ENCODE measurements around the gene PIKFYVE.

DNA sequence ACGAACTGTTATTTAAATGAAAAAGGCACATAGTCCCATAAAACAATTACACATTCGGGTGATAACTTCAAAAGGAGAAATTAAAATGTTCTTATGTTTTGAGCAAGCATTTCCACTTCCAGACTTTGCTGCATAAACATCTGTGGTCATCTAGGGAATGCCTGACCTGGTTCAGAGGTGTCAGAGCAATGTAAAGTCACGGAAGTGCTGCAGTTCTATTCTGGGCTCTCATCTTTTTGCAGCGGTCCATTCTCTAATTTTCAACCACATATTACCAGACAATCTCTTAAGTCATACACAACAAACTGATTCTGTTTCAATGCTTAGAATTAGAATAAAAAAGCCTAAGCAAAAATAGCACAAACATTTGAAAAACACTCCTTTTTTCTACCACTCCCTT lies 118.6 kb downstream of the PIKFYVE start:
- TF ChIP-seq, protein P1, sequence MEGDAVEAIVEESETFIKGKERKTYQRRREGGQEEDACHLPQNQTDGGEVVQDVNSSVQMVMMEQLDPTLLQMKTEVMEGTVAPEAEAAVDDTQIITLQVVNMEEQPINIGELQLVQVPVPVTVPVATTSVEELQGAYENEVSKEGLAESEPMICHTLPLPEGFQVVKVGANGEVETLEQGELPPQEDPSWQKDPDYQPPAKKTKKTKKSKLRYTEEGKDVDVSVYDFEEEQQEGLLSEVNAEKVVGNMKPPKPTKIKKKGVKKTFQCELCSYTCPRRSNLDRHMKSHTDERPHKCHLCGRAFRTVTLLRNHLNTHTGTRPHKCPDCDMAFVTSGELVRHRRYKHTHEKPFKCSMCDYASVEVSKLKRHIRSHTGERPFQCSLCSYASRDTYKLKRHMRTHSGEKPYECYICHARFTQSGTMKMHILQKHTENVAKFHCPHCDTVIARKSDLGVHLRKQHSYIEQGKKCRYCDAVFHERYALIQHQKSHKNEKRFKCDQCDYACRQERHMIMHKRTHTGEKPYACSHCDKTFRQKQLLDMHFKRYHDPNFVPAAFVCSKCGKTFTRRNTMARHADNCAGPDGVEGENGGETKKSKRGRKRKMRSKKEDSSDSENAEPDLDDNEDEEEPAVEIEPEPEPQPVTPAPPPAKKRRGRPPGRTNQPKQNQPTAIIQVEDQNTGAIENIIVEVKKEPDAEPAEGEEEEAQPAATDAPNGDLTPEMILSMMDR (IDR thresholded peaks at IDR 0.05), result no peak
- TF ChIP-seq POLR2A (IDR thresholded peaks at IDR 0.05), result no peak

Measured in ovary (tissue), 3 donors.